SH-SY5Y (cell line): ENCODE measurements around the gene ERCC1.

Experiments used
- GATA2 ChIP-seq: IDR thresholded peaks from 2 replicates; pipeline ENCODE4 v1.6.1; 2011; ENCODE audit warnings: mild to moderate bottlenecking, low read depth, low read length
- GATA3 ChIP-seq: IDR thresholded peaks from 2 replicates; pipeline ENCODE4 v1.6.1; 2011; ENCODE audit warnings: low read depth, mild to moderate bottlenecking, low read length, moderate library complexity

GRCh38 chr19:45395821-45396617, 27.7 kb downstream of the ERCC1 start:
- no peak for TF ChIP-seq GATA3
- no peak for TF ChIP-seq GATA2
